ENCODE results near the gene CTDNEP1.
A peak's percentile ranks its signal among the peaks of the same experiment; 100 is the strongest.

CTDNEP1 gene

GRCh38 chr17:7280519-7281073, 29.1 kb upstream of the CTDNEP1 start:
- peak; percentile 72 for DNase-seq (ENCODE audit: low read depth)

GRCh38 chr17:7279448-7279847, 27.9 kb upstream of the CTDNEP1 start:
- DNase-seq (ENCODE audit: low read depth) = no peak

- no peak for DNase-seq (ENCODE audit: low read depth)
Observed at GRCh38 chr17:7266784-7267183, 15.2 kb upstream of the CTDNEP1 start.

- DNase-seq (ENCODE audit: low read depth) = no peak
Observed at GRCh38 chr17:7263801-7264078, 12.2 kb upstream of the CTDNEP1 start.

- no peak for DNase-seq (ENCODE audit: low read depth)
Observed at GRCh38 chr17:7262935-7263800, 11.6 kb upstream of the CTDNEP1 start.

GRCh38 chr17:7262192-7262934, 10.8 kb upstream of the CTDNEP1 start, which contains the start of gene CLDN7:
CLDN7 (minus strand) TSS chr17:7262478; CDS start chr17:7262043, 435 bp downstream.
- DNase-seq (ENCODE audit: low read depth) = no peak

GRCh38 chr17:7261379-7262191, 10.1 kb upstream of the CTDNEP1 start:
- peak; percentile 38 for DNase-seq (ENCODE audit: low read depth)

GRCh38 chr17:7260651-7261378, 9.3 kb upstream of the CTDNEP1 start:
- DNase-seq (ENCODE audit: low read depth) = peak; percentile 27

GRCh38 chr17:7260151-7260550, 8.6 kb upstream of the CTDNEP1 start:
- DNase-seq (ENCODE audit: low read depth) = no peak

- DNase-seq (ENCODE audit: low read depth) = no peak
Observed at GRCh38 chr17:7259555-7259889, 8.0 kb upstream of the CTDNEP1 start.

GRCh38 chr17:7258731-7259554, 7.4 kb upstream of the CTDNEP1 start:
- DNase-seq (ENCODE audit: low read depth) = no peak

- DNase-seq (ENCODE audit: low read depth) = no peak
Observed at GRCh38 chr17:7256766-7257456, 5.4 kb upstream of the CTDNEP1 start.

GRCh38 chr17:7254511-7254910, 3.0 kb upstream of the CTDNEP1 start:
- no peak for DNase-seq (ENCODE audit: low read depth)

GRCh38 chr17:7253082-7253481, 1.5 kb upstream of the CTDNEP1 start:
- no peak for DNase-seq (ENCODE audit: low read depth)

- peak; percentile 73 for DNase-seq (ENCODE audit: low read depth)
Observed at GRCh38 chr17:7252176-7253043, 876 bp upstream of the CTDNEP1 start, which contains the start of gene ELP5. ELP5 (plus strand) TSS chr17:7252215; CDS start chr17:7252551, 336 bp downstream.

- no peak for DNase-seq (ENCODE audit: low read depth)
Observed at GRCh38 chr17:7250695-7251627, 573 bp downstream of the CTDNEP1 start.

- DNase-seq (ENCODE audit: low read depth) = no peak
Observed at GRCh38 chr17:7249830-7250229, 1.7 kb downstream of the CTDNEP1 start.

- no peak for DNase-seq (ENCODE audit: low read depth)
Observed at GRCh38 chr17:7249214-7249613, 2.3 kb downstream of the CTDNEP1 start.
